SK-N-SH treated with all-trans-retinoic acid at 6 μM for 48 hours (cell line): Measurements from ENCODE around the gene NOP14.
"Not testable (repeated sequence)": the region's sequence is repeated elsewhere in the genome, so short reads cannot be mapped to it uniquely, and the experiment has no call there.

Source experiments
- ATAC-seq: fragments of 200-7000 bp; cut with Tn5 transposase; 3 replicates; pipeline ENCODE4 v1.9.1; 2020; ENCODE audit warnings: mild to moderate bottlenecking, moderate library complexity
- ARNTL ChIP-seq: fragments of 450-650 bp; formaldehyde crosslinking; IDR thresholded peaks from 2 replicates; pipeline ENCODE4 v1.5.0; 2020; ENCODE audit warnings: low read depth, mild to moderate bottlenecking, moderate library complexity, borderline replicate concordance
- BACH2 ChIP-seq: fragments of 250-450 bp; sonication (Bioruptor Pico); IDR thresholded peaks from 2 replicates; pipeline ENCODE4 v1.9.0; 2021; ENCODE audit warnings: mild to moderate bottlenecking, borderline replicate concordance
- CREB5 ChIP-seq: fragments of 250-450 bp; sonication (Bioruptor Pico); IDR thresholded peaks from 2 replicates; pipeline ENCODE4 v1.5.1; 2020; ENCODE audit warnings: low read depth, mild to moderate bottlenecking, moderate library complexity
- CSDC2 ChIP-seq: fragments of 250-450 bp; sonication (Bioruptor Pico); IDR thresholded peaks from 2 replicates; pipeline ENCODE4 v1.5.0; 2020; ENCODE audit warnings: mild to moderate bottlenecking, moderate library complexity
- CSRNP3 ChIP-seq: fragments of 250-450 bp; sonication (Bioruptor Pico); IDR thresholded peaks from 2 replicates; pipeline ENCODE4 v1.5.1; 2021; ENCODE audit warnings: mild to moderate bottlenecking, moderate library complexity
- ESRRG ChIP-seq: fragments of 250-450 bp; sonication (Bioruptor Pico); IDR thresholded peaks from 2 replicates; pipeline ENCODE4 v1.6.1; 2021; ENCODE audit warnings: mild to moderate bottlenecking
- GLIS3 ChIP-seq: fragments of 250-450 bp; sonication (Bioruptor Pico); IDR thresholded peaks from 2 replicates; pipeline ENCODE4 v1.5.0; 2020; ENCODE audit warnings: mild to moderate bottlenecking, moderate library complexity
- ISL1 ChIP-seq: fragments of 250-450 bp; sonication (Bioruptor Pico); IDR thresholded peaks from 2 replicates; pipeline ENCODE4 v2.1.2; 2022; ENCODE audit warnings: mild to moderate bottlenecking, moderate library complexity
- OSR1 ChIP-seq: fragments of 250-450 bp; sonication (Bioruptor Pico); IDR thresholded peaks from 2 replicates; pipeline ENCODE4 v1.8.0; 2022; ENCODE audit warnings: moderate library complexity, mild to moderate bottlenecking, inconsistent platforms
- PATZ1 ChIP-seq: fragments of 250-450 bp; sonication (Bioruptor Pico); IDR thresholded peaks from 2 replicates; pipeline ENCODE4 v1.8.0; 2020; ENCODE audit warnings: mild to moderate bottlenecking, moderate library complexity, borderline replicate concordance
- PPARA ChIP-seq: fragments of 250-450 bp; sonication (Bioruptor Pico); IDR thresholded peaks from 2 replicates; pipeline ENCODE4 v1.5.0; 2020; ENCODE audit warnings: mild to moderate bottlenecking, borderline replicate concordance
- RARB ChIP-seq: fragments of 250-450 bp; sonication (Bioruptor Pico); IDR thresholded peaks from 2 replicates; pipeline ENCODE4 v1.8.0; 2021; ENCODE audit warnings: mild to moderate bottlenecking, moderate library complexity
- SNAI2 ChIP-seq: fragments of 250-450 bp; sonication (Bioruptor Pico); IDR thresholded peaks from 2 replicates; pipeline ENCODE4 v1.5.0; 2020; ENCODE audit warnings: mild to moderate bottlenecking, moderate library complexity
- TCF4 ChIP-seq: fragments of 250-450 bp; sonication (Bioruptor Pico); IDR thresholded peaks from 2 replicates; pipeline ENCODE4 v1.8.0; 2021; ENCODE audit warnings: mild to moderate bottlenecking, moderate library complexity, borderline replicate concordance
- TSHZ2 ChIP-seq: fragments of 250-450 bp; sonication (Bioruptor Pico); IDR thresholded peaks from 2 replicates; pipeline ENCODE4 v1.5.0; 2020; ENCODE audit warnings: mild to moderate bottlenecking, moderate library complexity
- ZC3H10 ChIP-seq: fragments of 250-450 bp; sonication (Bioruptor Pico); IDR thresholded peaks from 2 replicates; pipeline ENCODE4 v1.5.1; 2021; ENCODE audit warnings: mild to moderate bottlenecking, moderate library complexity
- ZFP3 ChIP-seq: fragments of 250-450 bp; sonication (Bioruptor Pico); IDR thresholded peaks from 2 replicates; pipeline ENCODE4 v1.5.0; 2020; ENCODE audit warnings: mild to moderate bottlenecking, moderate library complexity
- ZFP30 ChIP-seq: fragments of 450-650 bp; formaldehyde crosslinking; IDR thresholded peaks from 2 replicates; pipeline ENCODE4 v1.5.0; 2022; ENCODE audit warnings: mild to moderate bottlenecking, moderate library complexity
- ZNF565 ChIP-seq: fragments of 450-650 bp; formaldehyde crosslinking; conservative IDR thresholded peaks from 2 replicates; pipeline ENCODE4 v1.5.0; 2020; ENCODE audit warnings: low read depth, mild to moderate bottlenecking, moderate library complexity
- ZNF70 ChIP-seq: fragments of 450-650 bp; formaldehyde crosslinking; IDR thresholded peaks from 2 replicates; pipeline ENCODE4 v1.5.0; 2020; ENCODE audit warnings: mild to moderate bottlenecking, moderate library complexity
- ZNF8 ChIP-seq: fragments of 450-650 bp; formaldehyde crosslinking; IDR thresholded peaks from 2 replicates; pipeline ENCODE4 v1.5.0; 2020; ENCODE audit warnings: mild to moderate bottlenecking, moderate library complexity

Gene NOP14

GRCh38 chr4:2961811-2962441, 1.3 kb downstream of the NOP14 start:
- peak; percentile 12 for ATAC-seq
- TF ChIP-seq ZNF70 (CRISPR knock-in tag): no peak
- no peak for TF ChIP-seq ZNF565 (CRISPR knock-in tag)
- TF ChIP-seq ZC3H10 (CRISPR knock-in tag): no peak
- TF ChIP-seq CSRNP3 (CRISPR knock-in tag): no peak
- TF ChIP-seq CREB5 (CRISPR knock-in tag): no peak
- no peak for TF ChIP-seq OSR1 (CRISPR knock-in tag)
- no peak for TF ChIP-seq ARNTL (CRISPR knock-in tag)
- no peak for TF ChIP-seq SNAI2 (CRISPR knock-in tag)
- TF ChIP-seq ISL1: no peak
- no peak for TF ChIP-seq TCF4 (CRISPR knock-in tag)
- no peak for TF ChIP-seq ZFP3 (CRISPR knock-in tag)
- no peak for TF ChIP-seq ESRRG (CRISPR knock-in tag)

GRCh38 chr4:2961421-2961810, 1.8 kb downstream of the NOP14 start:
- ATAC-seq: no peak
- TF ChIP-seq ZFP3 (CRISPR knock-in tag) (no peak), RARB (no peak), OSR1 (CRISPR knock-in tag) (no peak), ZNF565 (CRISPR knock-in tag) (no peak)

- not testable (repeated sequence) for ATAC-seq
Measured at GRCh38 chr4:2960450-2960849, 2.8 kb downstream of the NOP14 start.

- TF ChIP-seq ZFP30 (CRISPR knock-in tag) (no peak), ZC3H10 (CRISPR knock-in tag) (no peak), ZFP3 (CRISPR knock-in tag) (no peak), RARB (no peak), CREB5 (CRISPR knock-in tag) (no peak), ISL1 (no peak), BACH2 (CRISPR knock-in tag) (no peak), CSDC2 (no peak), OSR1 (CRISPR knock-in tag) (no peak), ZNF565 (CRISPR knock-in tag) (no peak), PPARA (CRISPR knock-in tag) (no peak), PATZ1 (CRISPR knock-in tag) (no peak), SNAI2 (CRISPR knock-in tag) (no peak), TSHZ2 (CRISPR knock-in tag) (no peak), ZNF8 (no peak), ZNF70 (CRISPR knock-in tag) (no peak), GLIS3 (CRISPR knock-in tag) (no peak)
- ATAC-seq: no peak
Measured at GRCh38 chr4:2958446-2958845, 4.8 kb downstream of the NOP14 start.

- not testable (repeated sequence) for ATAC-seq
Measured at GRCh38 chr4:2955186-2956044, 7.8 kb downstream of the NOP14 start.
